OCI-LY7 (cell line): ENCODE data around the gene ZNF155.

Experiments
- CTCF ChIP-seq: fragments of 200-600 bp; sonication (generic); conservative IDR thresholded peaks from 2 replicates; pipeline ENCODE4 v1.5.1; 2014; ENCODE audit warnings: mild to moderate bottlenecking, antibody characterized with exemption, low read length, moderate library complexity, mixed read lengths
- EZH2phosphoT487 ChIP-seq: fragments of 200-600 bp; sonication (generic); IDR thresholded peaks from 2 replicates; pipeline ENCODE4 v1.6.1; 2018; ENCODE audit warnings: low read depth, borderline replicate concordance, mild to moderate bottlenecking, mixed run types, antibody characterized with exemption, low read length, moderate library complexity, mixed read lengths

DNA sequence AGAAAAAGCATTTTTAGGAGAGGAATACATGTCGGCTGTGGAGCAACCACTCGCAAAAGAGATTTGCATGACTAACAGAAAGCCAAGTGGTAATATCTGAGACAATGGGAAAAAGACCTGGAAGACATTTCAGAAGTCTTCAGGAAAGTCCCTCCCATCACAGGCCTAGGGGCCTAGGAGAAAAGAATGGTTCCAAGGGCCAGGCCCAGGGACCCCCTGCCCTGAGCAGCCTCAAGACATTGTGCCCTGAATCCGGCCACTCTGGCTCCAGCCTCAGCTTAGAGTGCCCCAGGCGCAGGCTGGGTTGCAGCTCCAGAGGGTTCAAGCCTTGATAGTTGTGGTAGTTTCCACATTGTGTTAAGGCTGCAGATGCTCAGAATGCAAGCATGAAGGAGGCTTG, 23.6 kb upstream of the ZNF155 start:
- TF ChIP-seq CTCF (no peak), EZH2phosphoT487 (no peak)
